Measurements from ENCODE around the gene CCDC149.

Gene CCDC149

DNA sequence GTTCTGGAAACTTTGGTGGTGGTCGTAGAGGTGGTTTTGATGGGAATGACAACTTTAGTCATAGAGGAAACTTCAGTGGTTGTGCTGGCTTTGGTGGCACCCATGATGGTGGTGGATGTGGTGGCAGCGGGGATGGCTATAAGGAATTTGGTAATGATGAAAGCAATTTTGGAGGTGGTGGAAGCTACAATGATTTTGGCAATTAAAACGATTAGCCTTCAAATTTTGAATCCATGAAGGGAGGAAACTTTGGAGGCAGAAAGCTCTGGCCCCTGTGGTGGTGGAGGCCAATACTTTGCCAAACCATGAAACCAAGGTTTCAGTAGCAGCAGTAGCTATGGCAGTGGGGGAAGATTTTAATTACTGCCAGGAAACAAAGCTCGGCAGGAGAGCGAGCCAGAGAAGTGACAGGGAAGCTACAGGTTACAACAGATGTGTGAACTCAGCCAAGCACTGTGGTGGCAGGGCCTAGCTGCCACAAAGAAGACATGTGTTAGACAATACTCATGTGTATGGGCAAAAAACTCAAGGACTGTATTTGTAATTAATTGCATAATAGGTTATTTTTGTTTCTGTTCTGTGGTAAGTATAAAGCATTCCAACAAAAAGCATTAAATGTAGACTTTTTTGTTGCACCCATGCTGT is 140.7 kb downstream of the CCDC149 start:
- FAIRE-seq, result no peak

DNA sequence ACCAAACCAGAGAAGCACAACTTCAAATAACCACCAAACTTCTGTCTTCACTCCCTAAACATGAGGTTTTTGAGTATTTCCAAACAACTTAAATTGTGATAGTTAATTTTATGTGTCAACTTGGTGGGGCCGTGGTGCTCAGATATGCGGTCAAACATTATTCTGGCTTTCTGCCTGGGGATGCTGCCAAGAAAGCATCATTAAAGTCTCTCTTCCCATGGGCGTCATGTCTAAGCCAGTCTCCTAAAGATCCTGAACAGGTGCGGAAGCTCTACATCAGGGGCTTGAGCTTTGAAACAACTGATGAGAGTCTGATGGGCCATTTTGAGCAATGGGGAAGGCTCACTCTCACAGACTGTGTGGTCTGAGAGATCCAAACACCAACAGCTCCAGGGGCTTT is 141.6 kb downstream of the CCDC149 start:
- no peak for FAIRE-seq

DNA sequence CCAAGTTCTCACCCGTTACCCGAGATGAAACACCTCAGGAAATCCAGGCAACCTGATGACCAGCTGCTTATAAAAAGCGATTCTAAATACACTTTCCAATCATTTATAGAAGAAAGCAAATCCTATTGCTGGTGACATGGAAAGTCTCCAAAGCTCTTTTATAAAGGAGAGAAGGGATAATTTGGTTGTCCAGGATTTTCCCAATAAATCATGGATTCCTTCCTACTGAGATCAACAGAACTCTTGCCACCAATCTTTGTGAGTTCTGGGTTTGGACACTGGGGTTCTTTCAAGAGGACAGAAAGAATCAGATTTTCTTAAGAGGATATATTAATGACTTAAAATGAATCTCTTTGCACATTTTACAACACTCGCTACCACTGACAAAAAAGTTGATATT is 142.2 kb downstream of the CCDC149 start:
- FAIRE-seq, result no peak

DNA sequence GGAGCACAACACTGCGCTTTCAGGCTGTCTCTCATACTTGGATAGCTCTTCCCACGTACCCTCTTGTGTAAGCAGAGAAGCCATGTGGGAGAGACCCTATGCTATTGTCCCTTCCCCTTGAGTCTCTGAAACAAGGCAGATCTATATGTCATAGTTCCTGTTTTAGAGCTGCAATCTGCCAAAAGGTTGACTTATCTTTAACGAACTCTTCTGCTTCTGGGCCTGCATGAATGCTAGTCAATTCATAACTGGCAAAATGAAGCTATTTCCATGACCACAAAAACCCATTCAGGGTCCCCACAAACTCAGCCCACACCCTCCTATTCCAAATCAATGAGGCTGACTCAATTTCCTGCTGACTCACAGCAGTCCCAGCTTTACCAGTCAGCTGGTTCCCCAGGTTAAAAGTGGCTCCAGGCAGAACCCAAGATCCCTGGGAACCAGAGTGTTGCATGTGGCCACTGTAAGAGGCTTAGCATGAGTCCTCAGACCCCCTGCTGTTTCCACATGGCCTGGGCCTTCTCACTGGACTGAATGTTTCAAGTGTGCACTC is 142.7 kb downstream of the CCDC149 start:
- no peak for FAIRE-seq

DNA sequence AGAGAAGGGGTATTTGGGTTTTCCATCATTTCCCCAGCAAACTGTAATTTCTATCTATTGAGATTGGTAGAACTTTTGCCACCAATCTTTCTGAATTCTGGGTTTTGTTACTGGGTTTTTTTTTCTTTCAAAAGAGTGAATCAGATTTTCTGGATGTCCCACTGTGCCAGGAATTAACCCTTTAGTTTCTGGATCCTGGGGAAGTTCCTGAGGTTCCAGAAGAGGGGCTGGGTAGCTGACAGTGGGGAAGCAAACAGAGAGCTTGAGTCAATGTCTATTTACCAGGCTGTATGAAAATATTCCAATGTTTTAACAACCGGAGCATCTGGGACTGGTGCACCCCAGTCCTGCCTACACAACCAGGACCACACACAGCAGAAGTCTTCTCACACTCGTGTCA is 143.3 kb downstream of the CCDC149 start:
- FAIRE-seq, result no peak

DNA sequence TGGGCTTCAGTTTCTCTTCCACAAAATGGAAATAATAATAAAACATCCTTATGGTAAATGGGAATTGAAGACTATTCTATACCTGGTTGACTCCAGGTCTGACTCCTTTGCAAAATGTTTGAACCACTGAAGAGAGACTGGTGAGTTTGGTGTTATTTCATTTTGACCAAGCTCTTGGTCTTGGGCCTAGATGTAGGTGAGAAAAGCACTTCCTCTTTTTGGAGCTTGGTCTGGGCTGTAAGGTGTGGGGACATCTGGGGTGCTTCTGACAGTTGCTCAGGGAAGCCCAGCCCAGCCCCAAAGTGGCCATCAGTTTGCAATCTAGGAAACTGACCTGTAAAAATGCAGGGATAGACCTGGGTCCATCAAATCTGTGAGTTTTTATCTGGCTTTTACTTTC is 144.2 kb downstream of the CCDC149 start:
- FAIRE-seq, result no peak

DNA sequence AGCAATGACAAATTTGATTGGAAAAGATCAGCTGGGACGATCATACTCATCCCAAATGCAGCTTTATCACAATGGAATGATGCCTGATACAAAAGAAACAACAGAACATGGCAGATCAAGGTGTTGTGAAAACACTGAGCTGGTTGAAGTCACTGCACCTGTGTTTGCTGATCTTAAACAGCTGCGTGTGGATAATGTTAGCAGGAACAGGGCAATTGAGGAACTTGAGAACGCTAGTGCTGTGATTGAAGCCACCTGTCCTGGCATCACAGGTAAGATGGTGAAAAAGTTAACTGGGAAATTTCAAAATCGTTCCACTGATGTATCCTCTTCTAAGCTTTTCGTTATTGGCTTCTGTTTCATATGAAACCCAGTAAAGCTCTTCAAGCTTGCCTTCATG is 144.8 kb downstream of the CCDC149 start:
- FAIRE-seq, result no peak

DNA sequence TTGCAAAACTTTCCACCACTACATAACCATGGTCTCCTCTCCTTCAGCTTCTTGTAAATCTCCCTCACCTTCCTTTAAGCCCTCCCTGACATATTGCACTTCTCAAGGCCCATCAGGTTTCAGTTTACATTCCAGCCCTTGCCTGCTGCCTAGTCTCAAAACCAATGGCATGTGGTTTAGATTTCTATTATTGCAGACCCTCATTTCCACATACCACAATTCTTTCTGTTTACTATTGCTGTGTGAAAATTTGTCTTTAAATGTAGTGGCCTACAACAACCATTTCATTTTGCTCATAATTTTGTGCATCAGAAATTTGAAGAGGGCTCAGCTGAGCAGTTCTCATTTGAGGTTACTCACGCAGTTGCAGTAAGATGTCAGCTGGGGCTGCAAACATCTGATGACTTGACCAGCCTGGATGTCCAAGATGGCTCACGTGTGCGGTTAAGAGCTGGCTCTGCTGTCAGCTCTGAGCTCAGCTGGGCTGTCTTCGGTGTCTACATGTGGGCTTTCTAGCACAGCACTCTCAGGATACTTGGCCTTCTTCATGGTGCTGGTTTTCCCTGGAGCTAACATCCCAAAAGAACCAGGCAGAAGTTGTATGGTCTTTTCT is 147.4 kb downstream of the CCDC149 start:
- no peak for FAIRE-seq

DNA sequence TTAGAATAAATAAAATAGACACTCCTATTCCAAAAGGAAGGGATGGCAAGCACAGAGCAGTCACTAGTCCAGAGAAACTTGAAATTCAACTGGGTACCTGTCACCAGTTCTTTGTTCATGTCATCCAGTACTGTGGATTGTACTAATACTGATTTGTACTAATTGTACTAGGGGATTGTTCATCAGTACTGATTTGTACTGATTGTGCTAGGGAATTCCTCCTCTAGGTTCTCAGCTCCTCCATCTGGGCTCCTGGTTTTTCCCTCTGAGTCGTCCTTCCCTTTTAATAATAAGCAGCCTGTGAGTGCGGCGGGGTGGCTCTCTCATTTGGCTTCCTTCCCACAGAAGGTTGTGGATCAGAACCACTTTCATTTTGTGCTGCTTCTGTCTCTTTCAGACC is 148.5 kb downstream of the CCDC149 start:
- no peak for FAIRE-seq

DNA sequence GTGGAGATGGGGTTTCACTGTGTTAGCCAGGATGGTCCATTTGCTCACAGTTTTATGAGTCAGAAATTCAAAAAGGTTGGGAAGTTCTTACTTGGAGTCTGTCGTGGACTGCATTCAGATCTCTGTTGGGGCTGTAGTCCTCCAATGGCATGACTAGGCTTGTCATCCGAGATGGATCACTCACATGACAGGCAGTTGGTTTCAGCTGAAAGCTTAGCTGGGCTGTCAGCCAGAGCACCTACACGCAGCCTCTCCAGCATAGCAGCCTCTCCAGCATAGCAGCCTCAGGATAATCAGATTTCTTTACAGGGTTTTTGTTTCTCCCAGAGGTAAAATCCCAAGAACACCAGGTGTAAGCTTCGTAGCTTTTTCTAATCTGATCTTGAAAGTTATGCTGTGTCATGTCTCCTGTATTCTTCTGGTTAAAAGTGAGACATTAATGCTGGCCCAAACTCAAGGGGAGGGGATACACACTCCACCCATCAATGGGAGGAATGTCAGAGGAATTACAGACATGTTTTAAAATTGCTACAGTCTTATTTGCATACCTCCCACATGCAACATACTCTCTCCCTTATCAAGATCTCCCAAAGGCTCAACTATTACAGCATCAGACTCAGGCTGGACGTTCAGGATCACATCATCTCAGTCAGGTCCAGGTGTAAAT is 149.1 kb downstream of the CCDC149 start:
- no peak for FAIRE-seq
